GM21423 (cell line): Measurements from ENCODE around the gene DPCD.
"Not testable (repeated sequence)": the region's sequence is repeated elsewhere in the genome, so short reads cannot be mapped to it uniquely, and the experiment has no call there.

ENCODE experiments used
- ATAC-seq: cut with Tn5 transposase; IDR thresholded peaks from one replicate; pipeline ENCODE4 v1.9.1; 2021; ENCODE audit warnings: mild to moderate bottlenecking, moderate library complexity; ENCODE audit not compliant: unreplicated experiment

DPCD gene

GRCh38 chr10:101580486-101581399 lies 7.4 kb upstream of the DPCD start:
- ATAC-seq, result no peak

- no peak for ATAC-seq
These were observed 2.3 kb upstream of the DPCD start for GRCh38 chr10:101585841-101586240.

DNA sequence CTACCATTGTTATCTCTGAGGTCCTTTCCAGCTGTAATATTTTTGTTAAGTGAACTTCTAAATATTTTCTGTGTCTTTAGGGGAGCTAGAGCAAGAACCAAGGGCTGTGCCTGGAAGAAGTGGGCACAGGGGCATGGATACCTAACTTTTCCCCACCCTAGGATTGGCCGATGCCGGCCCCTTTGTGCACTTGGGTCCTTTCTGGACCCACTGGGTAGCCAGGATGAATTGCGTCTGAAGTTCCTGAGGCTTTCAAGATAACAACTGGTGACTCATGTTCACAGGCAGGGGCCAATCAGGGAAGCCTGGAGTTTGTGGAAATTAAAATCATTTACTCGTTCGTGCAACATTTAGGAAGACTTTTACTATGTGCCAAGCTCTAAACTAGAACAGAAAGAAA lies 758 bp downstream of the DPCD start:
- no peak for ATAC-seq

GRCh38 chr10:101593331-101593730 lies 5.2 kb downstream of the DPCD start:
- ATAC-seq, result not testable (repeated sequence)

DNA sequence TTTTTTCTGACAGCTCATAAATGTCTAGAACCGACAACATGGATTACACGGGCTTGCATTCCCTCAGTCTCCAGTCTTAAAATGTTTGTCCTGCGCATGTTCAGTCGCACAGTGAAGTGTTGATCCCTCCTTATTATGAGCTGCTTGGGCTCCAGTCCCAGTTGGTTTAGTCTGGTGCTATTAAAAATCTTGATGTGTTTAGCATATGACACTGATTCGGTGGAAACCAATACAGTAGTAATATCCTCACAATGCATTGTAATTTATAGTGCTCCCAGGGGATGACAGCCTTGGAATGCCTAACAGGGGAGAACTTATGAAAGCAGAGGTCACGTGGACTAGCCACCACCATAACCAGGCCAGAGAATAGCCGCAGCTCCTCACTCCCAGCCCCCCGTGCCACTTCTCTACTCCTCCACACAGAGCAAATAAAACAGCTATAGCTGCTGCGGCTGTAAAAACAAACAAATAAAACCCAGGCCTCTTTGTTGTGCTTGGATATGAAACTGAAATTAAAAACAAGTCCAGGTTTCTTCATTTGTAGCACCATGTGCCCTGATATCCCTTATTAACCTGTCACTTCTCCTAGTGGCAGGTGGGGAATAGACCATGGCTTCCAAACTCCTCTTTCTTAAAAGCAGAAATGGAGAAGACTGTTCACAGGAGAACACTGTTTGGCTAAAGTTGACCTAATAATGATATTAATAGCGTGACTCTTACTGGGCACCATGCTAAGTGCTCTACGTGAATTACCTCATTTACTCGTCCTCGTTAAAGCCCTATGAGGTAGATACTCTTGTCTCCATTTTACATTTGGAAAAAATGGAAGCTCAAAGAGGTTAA lies 7.7 kb downstream of the DPCD start:
- no peak for ATAC-seq

DNA sequence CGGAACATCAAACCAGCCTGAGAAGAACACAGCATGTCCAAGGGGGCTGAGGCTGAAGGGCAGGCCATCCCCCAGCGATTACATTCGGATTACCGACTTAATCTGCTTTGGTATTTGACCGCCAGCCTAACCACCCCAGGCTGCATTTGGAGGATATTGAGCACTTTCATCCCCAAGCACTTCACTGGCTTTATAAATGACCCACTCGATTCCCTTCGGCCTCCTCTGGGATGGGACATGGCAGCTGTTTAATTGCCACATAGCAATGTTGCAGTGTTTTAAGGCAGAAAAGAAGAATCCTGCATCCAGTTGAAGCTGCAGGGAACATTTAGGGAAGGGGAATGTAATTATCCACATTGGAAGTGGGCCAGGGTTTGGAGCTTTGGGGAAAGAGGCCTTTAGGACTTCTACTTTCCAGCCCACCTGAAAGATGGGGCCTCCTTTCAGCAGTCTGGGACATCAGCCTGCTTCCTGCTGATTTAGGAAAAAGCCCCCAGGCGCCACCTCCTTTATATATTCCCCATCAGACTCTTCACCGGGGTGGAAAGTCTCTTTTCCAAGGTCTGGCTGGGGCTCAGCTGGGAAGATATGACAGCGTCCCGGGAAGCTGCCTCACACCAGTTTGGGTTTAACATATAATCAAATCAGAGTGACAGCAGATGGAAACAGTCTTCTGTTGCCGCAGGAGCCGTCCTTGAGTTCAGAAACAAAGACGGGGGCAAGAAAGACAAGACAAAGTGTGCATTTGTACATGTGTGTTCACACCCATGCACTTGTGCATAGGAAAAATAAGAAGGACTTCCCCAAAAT lies 9.2 kb downstream of the DPCD start:
- ATAC-seq, result no peak

DNA sequence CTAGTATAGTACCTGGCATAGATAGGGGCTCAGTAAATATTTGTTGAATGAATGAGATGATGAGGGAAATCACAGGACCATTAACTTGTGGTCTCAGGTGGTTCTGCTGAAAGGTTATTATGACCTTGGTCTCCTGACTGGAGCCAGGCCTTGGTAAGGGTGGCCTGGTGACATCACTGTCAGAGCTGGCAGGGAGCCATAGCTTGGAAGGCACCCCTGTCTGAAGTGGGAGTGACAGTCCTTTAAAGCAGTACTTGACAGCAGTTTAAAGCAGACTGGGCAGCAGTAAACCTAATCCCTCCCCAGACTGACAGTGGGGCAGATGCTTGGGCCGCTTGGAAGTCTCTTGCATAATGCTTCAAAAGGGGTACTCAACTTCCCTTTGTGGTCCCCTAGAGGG lies 13.4 kb downstream of the DPCD start:
- no peak for ATAC-seq

DNA sequence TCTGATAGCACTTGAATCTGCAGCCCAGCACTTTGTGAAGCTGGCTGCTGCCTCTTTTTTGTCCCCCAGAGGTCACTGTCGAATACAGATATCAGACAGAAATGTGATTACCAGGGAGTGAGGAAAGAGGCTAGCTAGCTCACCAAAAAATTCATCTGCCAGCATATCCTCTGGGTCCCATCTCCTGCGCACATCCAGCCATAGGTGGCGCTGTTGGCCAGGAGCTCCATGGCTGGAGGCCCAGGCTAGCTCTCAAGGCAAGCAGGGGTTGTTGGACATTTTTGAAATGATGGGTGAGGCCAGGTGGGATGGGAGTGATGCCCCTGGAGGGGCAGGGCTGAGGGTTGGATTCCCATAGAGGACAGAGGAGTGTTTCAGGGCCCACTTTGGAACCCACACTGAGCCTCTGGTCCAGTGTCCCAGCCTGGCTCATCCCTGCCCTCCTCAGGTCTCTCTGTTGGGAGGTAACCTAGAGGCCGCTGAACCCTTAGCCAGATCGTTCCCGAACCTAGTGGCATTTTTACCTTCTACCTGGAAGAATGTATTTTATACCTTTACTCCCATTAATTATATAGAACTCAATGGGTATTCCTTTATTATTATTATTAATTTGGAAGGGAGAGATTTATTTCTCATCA lies 14.8 kb downstream of the DPCD start:
- no peak for ATAC-seq

GRCh38 chr10:101607124-101607523 lies 19.0 kb downstream of the DPCD start:
- ATAC-seq, result no peak

GRCh38 chr10:101609481-101609880 lies 21.4 kb downstream of the DPCD start:
- ATAC-seq, result no peak

- no peak for ATAC-seq
These were observed 23.2 kb downstream of the DPCD start for GRCh38 chr10:101611096-101611905.

DNA sequence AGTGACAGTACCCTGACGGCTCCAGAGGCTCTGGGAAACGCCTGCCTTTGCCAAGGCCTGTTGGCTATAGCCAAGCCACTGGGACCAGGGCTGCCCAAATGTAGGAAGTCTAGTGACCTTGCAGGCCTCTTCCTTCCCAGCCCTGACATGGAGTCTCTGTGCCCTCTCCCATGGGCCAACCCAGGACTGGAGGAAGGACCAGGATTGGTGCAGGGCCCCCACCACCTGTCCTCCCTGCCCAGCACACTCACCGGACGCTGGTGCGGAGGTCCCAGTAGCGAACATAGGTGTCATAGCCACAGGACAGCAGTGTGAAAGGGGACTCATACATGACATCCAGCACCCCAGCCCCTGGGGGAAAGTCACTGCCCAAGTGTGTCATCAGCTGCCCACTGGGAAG lies 24.0 kb downstream of the DPCD start:
- no peak for ATAC-seq

- ATAC-seq, result no peak
These were observed 24.8 kb downstream of the DPCD start for GRCh38 chr10:101612872-101613271.

DNA sequence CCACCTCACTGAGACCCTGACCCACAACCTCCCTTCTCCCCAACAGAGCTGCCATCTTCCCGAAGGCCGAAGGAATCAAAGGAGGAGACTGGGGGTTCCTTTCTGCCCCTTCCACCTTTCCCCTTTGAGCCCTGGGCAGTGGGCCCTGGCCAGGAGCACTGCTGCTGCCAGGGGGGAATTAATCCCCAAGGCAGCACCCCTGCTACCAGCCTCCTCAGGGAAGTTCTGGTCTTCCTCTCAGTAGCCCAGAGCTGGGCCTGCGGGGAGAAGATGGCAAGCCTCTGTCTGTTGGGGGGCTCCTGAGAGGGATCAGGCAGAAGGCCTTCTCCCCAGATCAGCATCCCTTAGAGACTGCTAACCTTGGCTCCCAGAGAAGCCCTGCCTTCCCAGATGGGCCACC lies 25.5 kb downstream of the DPCD start:
- no peak for ATAC-seq

- ATAC-seq, result no peak
These were observed 26.8 kb downstream of the DPCD start for GRCh38 chr10:101614663-101615524.

DNA sequence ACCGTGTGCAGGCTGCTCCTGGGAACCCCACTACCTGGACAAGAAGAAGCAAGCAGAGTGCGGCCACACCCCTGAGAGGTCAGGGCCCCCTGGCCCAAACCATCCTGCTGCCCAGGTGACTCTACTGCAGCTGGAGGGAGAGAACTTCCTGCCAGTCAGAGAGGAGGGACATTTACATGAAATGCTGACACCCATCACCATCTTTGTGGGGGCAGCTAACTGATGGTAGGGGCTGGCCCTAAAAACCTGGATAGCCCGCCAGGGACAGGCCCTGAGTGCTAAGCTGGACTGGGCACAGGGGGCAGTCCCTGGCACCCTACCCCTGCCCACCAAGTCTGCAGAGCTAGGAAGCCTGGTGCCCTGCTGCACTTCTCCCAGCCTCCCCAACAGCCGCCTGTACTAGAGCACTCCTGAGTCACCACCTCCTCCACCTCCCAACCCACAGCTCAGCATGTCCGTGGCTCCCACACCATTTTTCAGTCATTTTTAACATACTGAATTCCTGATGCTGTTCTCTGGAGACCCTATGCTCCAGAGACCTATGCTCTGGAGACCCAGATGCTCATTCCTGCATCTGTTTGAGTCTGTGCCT lies 27.5 kb downstream of the DPCD start:
- no peak for ATAC-seq

- ATAC-seq, result no peak
These were observed 28.4 kb downstream of the DPCD start for GRCh38 chr10:101616415-101617101.
